Fibroblast of pulmonary artery (primary cell): ENCODE data around the gene GJC2.

Experiments
- DNase-seq: peaks from one replicate; pipeline ENCODE4 v3.0.0-alpha.2; 2010; ENCODE audit warnings: low read depth
- H3K4me3 ChIP-seq: replicated peaks from 2 replicates; pipeline ENCODE4 v1.5.1; 2011; ENCODE audit warnings: low read depth, mild to moderate bottlenecking, control low read depth, low read length, moderate library complexity
- CTCF ChIP-seq: IDR thresholded peaks from 2 replicates; pipeline ENCODE4 v1.5.1; 2011; ENCODE audit warnings: mild to moderate bottlenecking, control low read depth, low read length, inconsistent platforms; ENCODE audit errors: missing control alignments

Gene GJC2

GRCh38 chr1:228198977-228199590 is 49.4 kb downstream of the GJC2 start:
- TF ChIP-seq CTCF: no peak
- DNase-seq: peak; percentile 8
- no peak overlapping the region for H3K4me3 ChIP-seq

- no peak overlapping the region for H3K4me3 ChIP-seq
- DNase-seq: no peak
- TF ChIP-seq CTCF: no peak
Measured at GRCh38 chr1:228204958-228205357, 55.2 kb downstream of the GJC2 start.

GRCh38 chr1:228205526-228206436 is 56.1 kb downstream of the GJC2 start:
- DNase-seq: no peak
- TF ChIP-seq CTCF: no peak
- no peak overlapping the region for H3K4me3 ChIP-seq

GRCh38 chr1:228206582-228207351 is 57.0 kb downstream of the GJC2 start:
- TF ChIP-seq CTCF: no peak
- no peak overlapping the region for H3K4me3 ChIP-seq
- no peak for DNase-seq

GRCh38 chr1:228207381-228207810 is 57.7 kb downstream of the GJC2 start:
- DNase-seq: no peak
- no peak overlapping the region for H3K4me3 ChIP-seq
- TF ChIP-seq CTCF: no peak

- H3K4me3 ChIP-seq: no peak within 1 kb of the TSS
- TF ChIP-seq CTCF: no peak
- no peak for DNase-seq
Measured at GRCh38 chr1:228207851-228208821, 58.4 kb downstream of the GJC2 start, which contains the start of gene OBSCN. Gene OBSCN (plus strand): TSS chr1:228208044. CDS start chr1:228211784, 3,740 bp downstream.
